Activated CD8-positive, alpha-beta T cell treated with anti-CD3 and anti-CD28 coated beads for 36 hours (primary cell): ENCODE measurements around the gene TBCB. TPM values are rescaled to one million over a fixed set of nuclear protein-coding genes. Genes with fewer than 3 reads are reported as not detected.

Experiments
- ATAC-seq: fragments of 200-7000 bp; cut with Tn5 transposase; one replicate; pipeline ENCODE4 v1.10.0; 2021; ENCODE audit warnings: mild to moderate bottlenecking, moderate library complexity
- CTCF ChIA-PET: fragments of 350-600 bp; sonication (Branson Sonifier 250); formaldehyde crosslinking; loops from one replicate; lab custom pipeline; 2021; ENCODE audit warnings: antibody characterized with exemption; lab: Charles Lee
- POLR2A ChIA-PET: fragments of 350-600 bp; sonication (Branson Sonifier 250); formaldehyde crosslinking; loops from one replicate; lab custom pipeline; 2021; ENCODE audit warnings: antibody characterized with exemption; lab: Charles Lee
- DNase-seq: peaks from one replicate; pipeline ENCODE4 v3.0.0-alpha.2; 2020
- H3K27ac Mint-ChIP-seq: one replicate; pipeline ENCODE4 v1.8.0; 2021; ENCODE audit warnings: mild to moderate bottlenecking, mixed read lengths
- H3K27me3 Mint-ChIP-seq: one replicate; pipeline ENCODE4 v1.8.0; 2021; ENCODE audit warnings: mixed read lengths
- H3K36me3 Mint-ChIP-seq: one replicate; pipeline ENCODE4 v1.8.0; 2021; ENCODE audit warnings: low read depth, mixed read lengths
- H3K4me1 Mint-ChIP-seq: one replicate; pipeline ENCODE4 v1.8.0; 2021; ENCODE audit warnings: low read depth, mixed read lengths
- H3K4me3 Mint-ChIP-seq: one replicate; pipeline ENCODE4 v1.8.0; 2021; ENCODE audit warnings: mild to moderate bottlenecking, moderate library complexity, mixed read lengths
- H3K9me3 Mint-ChIP-seq: one replicate; pipeline ENCODE4 v1.8.0; 2021; ENCODE audit warnings: mixed read lengths
- CTCF ChIP-seq: fragments of 200-600 bp; IDR thresholded peaks from one replicate; pipeline ENCODE4 v1.8.0; 2022; ENCODE audit warnings: antibody characterized with exemption, mild to moderate bottlenecking
- intact Hi-C: fragments of 100-400 bp; cut with micrococcal nuclease; formaldehyde crosslinking; loops from one replicate; pipeline ENCODE4 v1.10.0; 2022
- total RNA-seq, 2 experiments: library from RNA; stranded (reverse); gene quantifications; one replicate each; pipeline ENCODE4 v1.2.3, GENCODE V29; 2021

The TBCB gene
- total RNA-seq, 2 experiments from 2014 or later: 74.9 to 81.7 TPM

DNA sequence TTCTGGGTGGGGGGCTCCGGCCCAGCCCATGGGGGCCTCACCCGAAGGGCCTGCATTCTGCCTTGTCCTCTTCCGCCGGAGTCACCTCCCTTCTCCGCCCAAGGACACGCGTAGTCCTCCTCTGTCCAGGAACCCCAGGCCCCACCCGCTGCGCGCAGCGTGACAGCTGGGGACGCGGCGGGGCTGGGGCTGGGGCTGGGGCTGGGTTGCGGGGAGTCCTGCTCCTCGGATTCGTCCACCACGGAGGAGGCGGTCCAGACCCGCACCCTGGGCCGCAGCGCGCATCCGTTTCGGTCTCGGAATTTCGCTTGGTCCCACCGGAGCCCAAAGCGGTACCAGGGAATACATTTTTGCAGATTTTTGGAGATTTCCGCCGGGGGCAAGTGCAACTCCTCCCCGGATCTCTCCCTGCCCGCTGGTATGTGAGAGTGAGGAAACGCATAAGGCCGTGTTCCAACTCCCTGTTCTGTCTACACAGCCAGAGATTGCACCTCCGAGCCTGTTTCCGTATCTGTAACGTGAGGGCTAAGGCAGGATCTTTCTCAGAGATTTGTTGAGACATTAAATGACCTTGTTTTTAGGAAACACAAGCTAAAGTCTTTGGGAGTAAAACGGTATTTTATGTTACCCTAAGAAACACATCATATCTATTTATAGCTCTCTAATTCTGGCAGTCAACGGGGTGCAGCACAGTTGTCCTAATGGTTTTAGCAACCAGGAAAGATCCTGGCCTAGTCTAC, 37.3 kb downstream of the TBCB start, which contains the start of gene COX7A1:
COX7A1 (minus strand) TSS at position 96 of the 740 bp plus-strand sequence; CDS start at position 56, 40 bp downstream.
- ChIA-PET CTCF (interaction anchor here (2.2 to 2.3 kb wide), 2 partner anchors 17 to 25 kb away, joined by 9 to 12 read pairs; no protein-coding TSS in a partner anchor), POLR2A (interaction anchor here (0.9 to 1.0 kb wide), 2 partner anchors 8 to 22 kb away, joined by 3 read pairs; no protein-coding TSS in a partner anchor)
- Mint-ChIP-seq H3K4me3 (no peak within 1 kb of the TSS), H3K27me3 (no peaks in the 10 kb centered on the region), H3K4me1 (no peaks in the 10 kb centered on the region), H3K9me3 (no peaks in the 10 kb centered on the region), H3K27ac (no peak within 1 kb of the TSS), H3K36me3 (peaks cover 21% of the 10 kb centered on the region)
- ATAC-seq: no peak
- TF ChIP-seq CTCF: no peak
- intact Hi-C loops: no loop called here
- no peak for DNase-seq

GRCh38 chr19:36153126-36153525, 37.9 kb downstream of the TBCB start:
- peaks cover 18% of the 10 kb centered on the region for H3K36me3 Mint-ChIP-seq
- intact Hi-C loops: no loop called here
- H3K4me3 Mint-ChIP-seq: no peak overlapping the region
- H3K27me3 Mint-ChIP-seq: no peaks in the 10 kb centered on the region
- ATAC-seq (no peak), DNase-seq (no peak)
- POLR2A ChIA-PET: interaction anchor here (0.9 to 1.0 kb wide), 2 partner anchors 9 to 23 kb away, joined by 3 read pairs; no protein-coding TSS in a partner anchor
- no peak for TF ChIP-seq CTCF
- H3K27ac Mint-ChIP-seq: no peak overlapping the region
- no peaks in the 10 kb centered on the region for H3K9me3 Mint-ChIP-seq
- no peaks in the 10 kb centered on the region for H3K4me1 Mint-ChIP-seq
- CTCF ChIA-PET: interaction anchor here (2.2 to 2.3 kb wide), 2 partner anchors 16 to 26 kb away, joined by 9 to 12 read pairs; no protein-coding TSS in a partner anchor

DNA sequence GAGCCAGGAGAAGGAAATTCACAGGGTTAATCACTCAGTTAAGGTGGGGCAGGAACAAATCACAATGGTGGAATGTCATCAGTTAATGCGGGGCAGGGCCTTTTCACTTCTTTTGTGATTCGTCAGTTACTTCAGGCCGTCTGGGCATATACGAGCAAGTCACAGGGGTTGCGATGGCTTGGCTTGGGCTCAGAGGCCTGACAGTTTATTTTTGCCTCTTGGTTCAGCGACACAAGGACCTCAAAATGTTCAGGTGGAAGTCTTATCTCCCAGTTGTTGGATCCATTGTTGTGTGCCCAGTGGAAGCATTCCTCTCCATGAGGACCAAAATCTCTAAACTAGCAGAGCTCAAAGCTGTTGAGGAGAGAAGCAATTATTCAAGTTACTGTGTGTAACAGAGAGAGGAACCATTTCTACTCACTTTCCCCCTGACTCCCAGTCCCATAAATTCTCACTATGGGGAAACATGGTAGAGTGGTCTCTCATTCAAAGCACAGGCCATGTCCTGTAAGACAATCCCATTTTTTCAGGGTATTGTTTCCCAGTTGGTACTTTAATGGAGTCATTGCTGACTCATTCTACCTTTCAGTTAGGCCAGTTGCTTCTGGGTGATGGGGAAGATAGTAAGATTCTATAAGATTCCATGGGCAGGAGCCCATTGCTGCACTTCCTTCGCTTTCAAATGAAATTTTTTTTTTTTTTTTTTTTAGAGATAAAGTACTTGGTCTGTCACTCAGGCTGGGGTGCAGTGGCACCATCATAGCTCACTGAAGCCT, 45.7 kb downstream of the TBCB start:
- H3K36me3 Mint-ChIP-seq: peaks cover 2% of the 10 kb centered on the region
- DNase-seq: no peak
- ATAC-seq: no peak
- H3K9me3 Mint-ChIP-seq: no peaks in the 10 kb centered on the region
- no peak overlapping the region for H3K27ac Mint-ChIP-seq
- no peak overlapping the region for H3K4me3 Mint-ChIP-seq
- H3K4me1 Mint-ChIP-seq: no peaks in the 10 kb centered on the region
- CTCF ChIA-PET: no interaction called here
- TF ChIP-seq CTCF: no peak
- intact Hi-C loops: no loop called here
- no peaks in the 10 kb centered on the region for H3K27me3 Mint-ChIP-seq
- POLR2A ChIA-PET: no interaction called here

DNA sequence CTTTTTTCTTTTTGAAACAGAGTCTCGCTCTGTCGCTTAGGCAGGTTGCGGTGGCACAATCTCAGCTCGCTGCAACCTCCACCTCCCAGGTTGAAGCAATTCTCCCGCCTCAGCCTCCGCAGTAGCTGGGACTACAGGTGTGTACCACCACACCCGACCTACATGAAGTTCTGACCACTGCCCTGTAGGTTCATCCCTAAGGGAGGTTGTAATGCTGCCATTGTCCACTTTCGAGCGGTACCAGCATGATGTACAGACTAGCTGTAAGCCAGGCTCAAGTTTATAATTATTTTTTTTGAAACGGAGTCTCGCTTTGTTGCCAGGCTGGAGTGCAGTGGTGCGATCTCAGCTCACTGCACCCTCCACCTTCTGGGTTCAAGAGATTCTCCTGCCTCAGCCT, 48.5 kb downstream of the TBCB start:
- Mint-ChIP-seq H3K36me3 (peaks cover 2% of the 10 kb centered on the region), H3K9me3 (no peaks in the 10 kb centered on the region), H3K4me3 (no peak overlapping the region), H3K27me3 (no peaks in the 10 kb centered on the region), H3K27ac (no peak overlapping the region), H3K4me1 (no peaks in the 10 kb centered on the region)
- ChIA-PET POLR2A (no interaction called here), CTCF (interaction anchor here (1.0 to 3.3 kb wide), 3 partner anchors 30 to 103 kb away, joined by 3 to 17 read pairs (median 3); no protein-coding TSS in a partner anchor)
- ATAC-seq: no peak
- no peak for TF ChIP-seq CTCF
- intact Hi-C loops: no loop called here
- DNase-seq: no peak
